Liver (tissue), 9 donors: ENCODE measurements around the gene TOB1. TPM values are rescaled to one million over a fixed set of nuclear protein-coding genes. Genes with fewer than 3 reads are reported as not detected.

Experiments used
- DNase-seq: peaks from one replicate; pipeline ENCODE4 v3.0.0-alpha.2; 2017; ENCODE audit warnings: low spot score
- H3K27ac ChIP-seq, 2 donors: one replicate each; pipeline ENCODE4 v1.7.0; 2013; ENCODE audit warnings: inconsistent platforms in 2 of 2, low read length in 2 of 2, control low read depth in 1 of 2, low read depth in 1 of 2, mild to moderate bottlenecking in 1 of 2
- H3K27me3 ChIP-seq, 4 donors: one replicate each; pipeline versions ENCODE4 v1.6.1 to v1.7.0; 2013; ENCODE audit warnings: low read length in 3 of 4, inconsistent platforms in 1 of 4, mild to moderate bottlenecking in 1 of 4, moderate library complexity in 1 of 4; ENCODE audit not compliant: control insufficient read depth in 4 of 4, insufficient read depth in 4 of 4
- H3K36me3 ChIP-seq, 4 donors: one replicate each; pipeline versions ENCODE4 v1.6.1 to v1.7.0; 2013; ENCODE audit warnings: low read length in 3 of 4, mild to moderate bottlenecking in 3 of 4, low read depth in 1 of 4, moderate library complexity in 1 of 4; ENCODE audit not compliant: control insufficient read depth in 4 of 4, insufficient read depth in 3 of 4
- H3K4me1 ChIP-seq, 4 donors: one replicate each; pipeline versions ENCODE4 v1.6.1 to v1.7.0; 2013; ENCODE audit warnings: low read length in 3 of 4, mild to moderate bottlenecking in 3 of 4, moderate library complexity in 1 of 4; ENCODE audit not compliant: control insufficient read depth in 4 of 4, insufficient read depth in 4 of 4
- H3K4me3 ChIP-seq, 3 donors: one replicate each; pipeline versions ENCODE4 v1.6.1 to v1.7.0; 2013; ENCODE audit warnings: low read length in 3 of 3, control low read depth in 1 of 3, low read depth in 1 of 3, mild to moderate bottlenecking in 1 of 3
- H3K9ac ChIP-seq, 2 donors: one replicate each; pipeline ENCODE4 v1.7.0; 2013; ENCODE audit warnings: low read length in 2 of 2, mild to moderate bottlenecking in 2 of 2, moderate library complexity in 2 of 2, control low read depth in 1 of 2, low read depth in 1 of 2
- H3K9me3 ChIP-seq, 4 donors: one replicate each; pipeline versions ENCODE4 v1.6.1 to v1.7.0; 2013; ENCODE audit warnings: low read length in 3 of 4; ENCODE audit not compliant: control insufficient read depth in 4 of 4
- EGR1 ChIP-seq, 2 donors: IDR thresholded peaks; 2 replicates each; pipeline ENCODE4 v1.6.1; 2016 to 2018; ENCODE audit warnings: antibody characterized with exemption in 2 of 2, low read depth in 2 of 2
- FOXA1 ChIP-seq: IDR thresholded peaks from 2 replicates; pipeline ENCODE4 v1.6.1; 2016; ENCODE audit warnings: antibody characterized with exemption
- FOXA2 ChIP-seq: IDR thresholded peaks from 2 replicates; pipeline ENCODE4 v1.6.1; 2016; ENCODE audit warnings: antibody characterized with exemption
- GABPA ChIP-seq, 2 donors: IDR thresholded peaks in 1 of 2; conservative IDR thresholded peaks in 1 of 2; 2 replicates each; pipeline ENCODE4 v1.6.1; 2016; ENCODE audit warnings: antibody characterized with exemption in 2 of 2, mild to moderate bottlenecking in 1 of 2, moderate library complexity in 1 of 2
- HNF4A ChIP-seq, 2 donors: conservative IDR thresholded peaks; 2 replicates each; pipeline ENCODE4 v1.6.1; 2016; ENCODE audit warnings: antibody characterized with exemption in 2 of 2, mild to moderate bottlenecking in 2 of 2
- HNF4G ChIP-seq: IDR thresholded peaks from 2 replicates; pipeline ENCODE4 v1.6.1; 2016; ENCODE audit warnings: antibody characterized with exemption
- JUND ChIP-seq, 2 donors: IDR thresholded peaks; 2 replicates each; pipeline ENCODE4 v1.6.1; 2016; ENCODE audit warnings: antibody characterized with exemption in 2 of 2
- NR2F2 ChIP-seq: IDR thresholded peaks from 2 replicates; pipeline ENCODE4 v1.6.1; 2016; ENCODE audit warnings: antibody characterized with exemption
- RAD21 ChIP-seq, 2 donors: IDR thresholded peaks; 2 replicates each; pipeline ENCODE4 v1.6.1; 2016; ENCODE audit warnings: antibody characterized with exemption in 2 of 2, mild to moderate bottlenecking in 2 of 2
- RXRA ChIP-seq, 2 donors: IDR thresholded peaks; 2 replicates each; pipeline ENCODE4 v1.6.1; 2017 to 2018; ENCODE audit warnings: antibody characterized with exemption in 2 of 2, mild to moderate bottlenecking in 1 of 2
- SP1 ChIP-seq: IDR thresholded peaks from 2 replicates; pipeline ENCODE4 v1.6.1; 2018; ENCODE audit warnings: antibody characterized with exemption, mild to moderate bottlenecking
- YY1 ChIP-seq: IDR thresholded peaks from 2 replicates; pipeline ENCODE4 v1.6.1; 2016; ENCODE audit warnings: antibody characterized with exemption, mild to moderate bottlenecking
- WGBS: extraction: QIAGEN DNeasy Blood & Tissue Kit; methylation state at CpG from one replicate; pipeline ENCODE4 v1.1.7; 2013; 5-methylcytosine and 5-hydroxymethylcytosine counted together
- polyA plus RNA-seq, 2 donors: library from polyadenylated mRNA; stranded (reverse) in 1 of 2; unstranded in 1 of 2; fragments of 200-250 nt in 1 of 2; fragments of >200 nt in 1 of 2; fragmentation: Nextera tagmentation in 1 of 2; extraction: Ambion mirVana in 1 of 2; gene quantifications; one replicate each; pipeline versions ENCODE4 v1.2.1 to v1.2.3, GENCODE V29; 2013 to 2015
- total RNA-seq, 2 donors: library from RNA; depleted of rRNA; stranded (reverse); fragments of >200 nt; gene quantifications; one replicate each; pipeline ENCODE4 v1.2.3, GENCODE V29; 2014
- TF ChIP-seq, protein P1 (sequence below): IDR thresholded peaks from 2 replicates; pipeline ENCODE4 v1.6.1; 2016; ENCODE audit warnings: antibody characterized with exemption
- TF ChIP-seq, protein P2 (sequence below): IDR thresholded peaks from 2 replicates; pipeline ENCODE4 v1.6.1; 2016; ENCODE audit warnings: antibody characterized with exemption
- TF ChIP-seq, protein P3 (sequence below): IDR thresholded peaks from 2 replicates; pipeline ENCODE4 v1.6.1; 2016; ENCODE audit warnings: antibody characterized with exemption, mild to moderate bottlenecking
- TF ChIP-seq, protein P4 (sequence below): IDR thresholded peaks from 2 replicates; pipeline ENCODE4 v1.6.1; 2016; ENCODE audit warnings: antibody characterized with exemption
- TF ChIP-seq, protein P5 (sequence below): fragments of 150-350 bp; IDR thresholded peaks from 2 replicates; pipeline ENCODE4 v1.5.1; 2017; ENCODE audit warnings: improper control_type of control experiment, low read depth, low read length; ENCODE audit not compliant: missing input control
- donor health status: healthy.
- donor health status: healthy.
- donor health status: healthy.
- donor health status: healthy.
- donor health status: healthy.

TOB1 gene
- total and polyA plus RNA-seq, 4 donors = 10.2 to 132 (median 37.8) TPM

DNA sequence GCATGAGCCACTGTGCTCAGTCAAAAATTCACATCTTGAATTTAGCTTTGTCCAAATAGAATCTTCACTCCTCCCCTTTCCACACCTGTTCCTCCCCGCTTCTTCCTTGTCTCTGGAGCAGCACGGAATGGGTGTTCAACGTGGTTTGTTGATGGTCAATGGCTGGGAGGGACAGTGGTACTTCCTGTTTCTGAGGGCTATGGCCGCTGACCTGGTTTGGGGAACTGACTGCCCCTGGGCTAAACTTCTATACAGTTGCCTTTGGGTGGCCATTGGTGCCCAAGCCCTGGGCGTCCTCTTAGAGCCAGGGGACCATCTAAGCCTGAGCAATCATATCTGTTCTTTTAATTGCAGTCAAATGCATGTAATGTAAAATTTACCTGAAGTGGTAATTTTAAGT lies 49.9 kb downstream of the TOB1 start:
- TF ChIP-seq JUND (IDR thresholded peaks at IDR 0.05) = no peak
- TF ChIP-seq, protein P1, sequence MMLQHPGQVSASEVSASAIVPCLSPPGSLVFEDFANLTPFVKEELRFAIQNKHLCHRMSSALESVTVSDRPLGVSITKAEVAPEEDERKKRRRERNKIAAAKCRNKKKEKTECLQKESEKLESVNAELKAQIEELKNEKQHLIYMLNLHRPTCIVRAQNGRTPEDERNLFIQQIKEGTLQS = no peak
- TF ChIP-seq EGR1 (IDR thresholded peaks at IDR 0.05; ENCODE audit: low read depth in 2 of 2) = no peak
- no peak for TF ChIP-seq NR2F2
- no peak for TF ChIP-seq HNF4A (conservative IDR thresholded peaks at IDR 0.05)
- no peak for TF ChIP-seq SP1
- no peak for TF ChIP-seq FOXA2
- TF ChIP-seq RAD21 (IDR thresholded peaks at IDR 0.05) = no peak
- TF ChIP-seq FOXA1 = no peak
- no peak for TF ChIP-seq YY1
- TF ChIP-seq, protein P2, sequence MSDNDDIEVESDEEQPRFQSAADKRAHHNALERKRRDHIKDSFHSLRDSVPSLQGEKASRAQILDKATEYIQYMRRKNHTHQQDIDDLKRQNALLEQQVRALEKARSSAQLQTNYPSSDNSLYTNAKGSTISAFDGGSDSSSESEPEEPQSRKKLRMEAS = no peak
- H3K9me3 ChIP-seq = no peaks in the 10 kb centered on the region
- WGBS = 90% methylated on average over 5 of the region's 5 CpGs
- DNase-seq = no peak
- H3K36me3 ChIP-seq = no peaks in the 10 kb centered on the region
- no peak overlapping the region for H3K4me3 ChIP-seq
- no peaks in the 10 kb centered on the region for H3K27me3 ChIP-seq
- H3K9ac ChIP-seq = no peak overlapping the region
- no peak overlapping the region for H3K27ac ChIP-seq
- H3K4me1 ChIP-seq = peaks cover 3 to 10% (median 6%) of the 10 kb centered on the region in 4 donors

DNA sequence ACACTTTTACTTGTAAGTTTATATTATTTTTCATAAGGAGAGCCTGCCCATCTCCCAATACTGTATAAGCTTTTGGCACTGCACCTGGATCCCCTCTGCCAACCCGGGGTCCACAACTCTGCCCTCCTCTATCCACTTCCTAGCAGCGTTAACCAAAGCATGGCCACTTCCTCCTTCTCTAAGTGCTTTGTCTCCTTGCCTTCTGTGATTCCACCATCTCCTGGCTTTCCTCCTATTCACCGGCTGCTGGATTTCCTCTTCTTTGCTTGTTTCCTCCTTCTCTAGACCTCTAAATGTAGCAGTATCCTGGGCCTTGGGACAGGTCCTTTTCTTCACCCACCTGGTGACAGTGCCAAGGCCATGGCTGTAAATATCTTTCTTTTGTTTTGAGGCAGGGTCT lies 50.8 kb downstream of the TOB1 start:
- 72% methylated on average over 3 of the region's 3 CpGs for WGBS
- Histone ChIP-seq H3K4me1 (peaks cover 3 to 10% (median 6%) of the 10 kb centered on the region in 4 donors), H3K4me3 (no peak overlapping the region), H3K9me3 (no peaks in the 10 kb centered on the region), H3K27ac (no peak overlapping the region), H3K9ac (no peak overlapping the region), H3K27me3 (no peaks in the 10 kb centered on the region), H3K36me3 (no peaks in the 10 kb centered on the region)
- TF ChIP-seq, protein P3, sequence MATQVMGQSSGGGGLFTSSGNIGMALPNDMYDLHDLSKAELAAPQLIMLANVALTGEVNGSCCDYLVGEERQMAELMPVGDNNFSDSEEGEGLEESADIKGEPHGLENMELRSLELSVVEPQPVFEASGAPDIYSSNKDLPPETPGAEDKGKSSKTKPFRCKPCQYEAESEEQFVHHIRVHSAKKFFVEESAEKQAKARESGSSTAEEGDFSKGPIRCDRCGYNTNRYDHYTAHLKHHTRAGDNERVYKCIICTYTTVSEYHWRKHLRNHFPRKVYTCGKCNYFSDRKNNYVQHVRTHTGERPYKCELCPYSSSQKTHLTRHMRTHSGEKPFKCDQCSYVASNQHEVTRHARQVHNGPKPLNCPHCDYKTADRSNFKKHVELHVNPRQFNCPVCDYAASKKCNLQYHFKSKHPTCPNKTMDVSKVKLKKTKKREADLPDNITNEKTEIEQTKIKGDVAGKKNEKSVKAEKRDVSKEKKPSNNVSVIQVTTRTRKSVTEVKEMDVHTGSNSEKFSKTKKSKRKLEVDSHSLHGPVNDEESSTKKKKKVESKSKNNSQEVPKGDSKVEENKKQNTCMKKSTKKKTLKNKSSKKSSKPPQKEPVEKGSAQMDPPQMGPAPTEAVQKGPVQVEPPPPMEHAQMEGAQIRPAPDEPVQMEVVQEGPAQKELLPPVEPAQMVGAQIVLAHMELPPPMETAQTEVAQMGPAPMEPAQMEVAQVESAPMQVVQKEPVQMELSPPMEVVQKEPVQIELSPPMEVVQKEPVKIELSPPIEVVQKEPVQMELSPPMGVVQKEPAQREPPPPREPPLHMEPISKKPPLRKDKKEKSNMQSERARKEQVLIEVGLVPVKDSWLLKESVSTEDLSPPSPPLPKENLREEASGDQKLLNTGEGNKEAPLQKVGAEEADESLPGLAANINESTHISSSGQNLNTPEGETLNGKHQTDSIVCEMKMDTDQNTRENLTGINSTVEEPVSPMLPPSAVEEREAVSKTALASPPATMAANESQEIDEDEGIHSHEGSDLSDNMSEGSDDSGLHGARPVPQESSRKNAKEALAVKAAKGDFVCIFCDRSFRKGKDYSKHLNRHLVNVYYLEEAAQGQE = no peak
- TF ChIP-seq HNF4G = no peak
- no peak for TF ChIP-seq NR2F2
- TF ChIP-seq, protein P4, sequence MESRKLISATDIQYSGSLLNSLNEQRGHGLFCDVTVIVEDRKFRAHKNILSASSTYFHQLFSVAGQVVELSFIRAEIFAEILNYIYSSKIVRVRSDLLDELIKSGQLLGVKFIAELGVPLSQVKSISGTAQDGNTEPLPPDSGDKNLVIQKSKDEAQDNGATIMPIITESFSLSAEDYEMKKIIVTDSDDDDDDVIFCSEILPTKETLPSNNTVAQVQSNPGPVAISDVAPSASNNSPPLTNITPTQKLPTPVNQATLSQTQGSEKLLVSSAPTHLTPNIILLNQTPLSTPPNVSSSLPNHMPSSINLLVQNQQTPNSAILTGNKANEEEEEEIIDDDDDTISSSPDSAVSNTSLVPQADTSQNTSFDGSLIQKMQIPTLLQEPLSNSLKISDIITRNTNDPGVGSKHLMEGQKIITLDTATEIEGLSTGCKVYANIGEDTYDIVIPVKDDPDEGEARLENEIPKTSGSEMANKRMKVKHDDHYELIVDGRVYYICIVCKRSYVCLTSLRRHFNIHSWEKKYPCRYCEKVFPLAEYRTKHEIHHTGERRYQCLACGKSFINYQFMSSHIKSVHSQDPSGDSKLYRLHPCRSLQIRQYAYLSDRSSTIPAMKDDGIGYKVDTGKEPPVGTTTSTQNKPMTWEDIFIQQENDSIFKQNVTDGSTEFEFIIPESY = no peak
- no peak for TF ChIP-seq FOXA1
- TF ChIP-seq HNF4A (conservative IDR thresholded peaks at IDR 0.05) = no peak
- TF ChIP-seq, protein P2 = no peak
- TF ChIP-seq, protein P5, sequence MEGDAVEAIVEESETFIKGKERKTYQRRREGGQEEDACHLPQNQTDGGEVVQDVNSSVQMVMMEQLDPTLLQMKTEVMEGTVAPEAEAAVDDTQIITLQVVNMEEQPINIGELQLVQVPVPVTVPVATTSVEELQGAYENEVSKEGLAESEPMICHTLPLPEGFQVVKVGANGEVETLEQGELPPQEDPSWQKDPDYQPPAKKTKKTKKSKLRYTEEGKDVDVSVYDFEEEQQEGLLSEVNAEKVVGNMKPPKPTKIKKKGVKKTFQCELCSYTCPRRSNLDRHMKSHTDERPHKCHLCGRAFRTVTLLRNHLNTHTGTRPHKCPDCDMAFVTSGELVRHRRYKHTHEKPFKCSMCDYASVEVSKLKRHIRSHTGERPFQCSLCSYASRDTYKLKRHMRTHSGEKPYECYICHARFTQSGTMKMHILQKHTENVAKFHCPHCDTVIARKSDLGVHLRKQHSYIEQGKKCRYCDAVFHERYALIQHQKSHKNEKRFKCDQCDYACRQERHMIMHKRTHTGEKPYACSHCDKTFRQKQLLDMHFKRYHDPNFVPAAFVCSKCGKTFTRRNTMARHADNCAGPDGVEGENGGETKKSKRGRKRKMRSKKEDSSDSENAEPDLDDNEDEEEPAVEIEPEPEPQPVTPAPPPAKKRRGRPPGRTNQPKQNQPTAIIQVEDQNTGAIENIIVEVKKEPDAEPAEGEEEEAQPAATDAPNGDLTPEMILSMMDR = no peak
- no peak for TF ChIP-seq GABPA (IDR thresholded peaks at IDR 0.05 in 1 of 2, conservative IDR thresholded peaks at IDR 0.05 in 1 of 2)
- TF ChIP-seq YY1 = no peak
- TF ChIP-seq EGR1 (IDR thresholded peaks at IDR 0.05; ENCODE audit: low read depth in 2 of 2) = no peak
- no peak for TF ChIP-seq RAD21 (IDR thresholded peaks at IDR 0.05)
- TF ChIP-seq RXRA (IDR thresholded peaks at IDR 0.05) = no peak
- TF ChIP-seq JUND (IDR thresholded peaks at IDR 0.05) = no peak
- no peak for TF ChIP-seq FOXA2
- no peak for DNase-seq
